CD14-positive monocyte (primary cell): ENCODE measurements around the gene CLEC4G. TPM values are rescaled to one million over a fixed set of nuclear protein-coding genes. Genes with fewer than 3 reads are reported as not detected.

Source experiments
- DNase-seq, 3 donors: peaks; one replicate each; pipeline ENCODE4 v3.0.0-alpha.2; 2011 to 2022
- H2AFZ ChIP-seq: 2 replicates; pipeline ENCODE4 v1.6.0; 2012; ENCODE audit warnings: mild to moderate bottlenecking, low read depth, low read length, inconsistent platforms; ENCODE audit not compliant: insufficient read depth, poor library complexity, severe bottlenecking
- H3K27ac ChIP-seq, 2 donors: 1 replicate in 1 of 2; 2 replicates in 1 of 2; pipeline ENCODE4 v1.5.1; 2012 to 2013; ENCODE audit warnings: low read length in 2 of 2, control low read depth in 1 of 2, inconsistent platforms in 1 of 2, low read depth in 1 of 2, mild to moderate bottlenecking in 1 of 2
- H3K27me3 ChIP-seq, 2 donors: one replicate each; pipeline versions ENCODE4 v1.6.0 to v1.6.1; 2011 to 2013; ENCODE audit warnings: low read length in 2 of 2; ENCODE audit not compliant: control insufficient read depth in 2 of 2, insufficient read depth in 2 of 2
- H3K36me3 ChIP-seq, 2 donors: replicated peaks in 1 of 2; 1 replicate in 1 of 2; 2 replicates in 1 of 2; pipeline versions ENCODE4 v1.5.1 to v1.6.1; 2012 to 2013; ENCODE audit warnings: low read length in 2 of 2, control low read depth in 1 of 2, inconsistent platforms in 1 of 2, mild to moderate bottlenecking in 1 of 2; ENCODE audit not compliant: insufficient read depth in 2 of 2, control insufficient read depth in 1 of 2
- H3K4me1 ChIP-seq, 2 donors: 1 replicate in 1 of 2; 2 replicates in 1 of 2; pipeline versions ENCODE4 v1.5.1 to v1.6.1; 2012 to 2013; ENCODE audit warnings: low read length in 2 of 2, control low read depth in 1 of 2, inconsistent platforms in 1 of 2, mild to moderate bottlenecking in 1 of 2, moderate library complexity in 1 of 2; ENCODE audit not compliant: insufficient read depth in 2 of 2, control insufficient read depth in 1 of 2
- H3K4me2 ChIP-seq: replicated peaks from 2 replicates; pipeline ENCODE3; 2012; ENCODE audit warnings: low read length, moderate library complexity, mild to moderate bottlenecking; ENCODE audit not compliant: poor library complexity, severe bottlenecking; ENCODE audit errors: extremely low read depth
- H3K4me3 ChIP-seq, 3 experiments: fragments of 200-600 bp in 1 of 3; sonication (generic) in 1 of 3; replicated peaks in 1 of 3; 1 replicate in 2 of 3; 2 replicates in 1 of 3; pipeline ENCODE4 v1.5.1; 2011 to 2013; ENCODE audit warnings: low read length in 3 of 3, mild to moderate bottlenecking in 3 of 3, control low read depth in 2 of 3, low read depth in 2 of 3, inconsistent platforms in 1 of 3, moderate library complexity in 1 of 3
- H3K79me2 ChIP-seq: 2 replicates; pipeline ENCODE4 v1.6.0; 2012; ENCODE audit warnings: mild to moderate bottlenecking, control low read depth, inconsistent platforms, low read length, moderate library complexity; ENCODE audit not compliant: insufficient read depth
- H3K9ac ChIP-seq: 2 replicates; pipeline ENCODE4 v1.6.0; 2017; ENCODE audit warnings: low read length, mild to moderate bottlenecking; ENCODE audit not compliant: insufficient read depth, poor library complexity, severe bottlenecking
- H3K9me3 ChIP-seq, 2 donors: replicated peaks in 1 of 2; 1 replicate in 1 of 2; 2 replicates in 1 of 2; pipeline versions ENCODE4 v1.5.1 to v1.6.1; 2012 to 2013; ENCODE audit warnings: low read length in 2 of 2, control low read depth in 1 of 2; ENCODE audit not compliant: control insufficient read depth in 1 of 2, insufficient read depth in 1 of 2
- H4K20me1 ChIP-seq: 2 replicates; pipeline ENCODE4 v1.6.0; 2012; ENCODE audit warnings: mild to moderate bottlenecking, low read length, control low read depth, moderate library complexity; ENCODE audit not compliant: insufficient read depth
- H3K27ac Mint-ChIP-seq, 7 donors: one replicate each; pipeline ENCODE4 v1.8.0; 2020; ENCODE audit warnings: mild to moderate bottlenecking in 7 of 7, mixed read lengths in 7 of 7, moderate library complexity in 6 of 7, inconsistent platforms in 2 of 7
- H3K27me3 Mint-ChIP-seq, 3 donors: one replicate each; pipeline ENCODE4 v1.8.0; 2021 to 2022; ENCODE audit warnings: low read depth in 3 of 3, mild to moderate bottlenecking in 3 of 3, mixed read lengths in 3 of 3, moderate library complexity in 3 of 3, inconsistent platforms in 1 of 3
- H3K36me3 Mint-ChIP-seq, 2 donors: one replicate each; pipeline ENCODE4 v1.8.0; 2020; ENCODE audit warnings: mixed read lengths in 2 of 2, inconsistent platforms in 1 of 2, mild to moderate bottlenecking in 1 of 2
- H3K4me1 Mint-ChIP-seq: one replicate; pipeline ENCODE4 v1.8.0; 2020; ENCODE audit warnings: mild to moderate bottlenecking, mixed read lengths
- H3K4me3 Mint-ChIP-seq, 2 donors: one replicate each; pipeline ENCODE4 v1.8.0; 2020; ENCODE audit warnings: mild to moderate bottlenecking in 2 of 2, mixed read lengths in 2 of 2, moderate library complexity in 1 of 2
- H3K9me3 Mint-ChIP-seq, 7 donors: one replicate each; pipeline ENCODE4 v1.8.0; 2020 to 2022; ENCODE audit warnings: mixed read lengths in 7 of 7, mild to moderate bottlenecking in 6 of 7, moderate library complexity in 6 of 7, inconsistent platforms in 2 of 7
- CTCF ChIP-seq: fragments of 200-600 bp; IDR thresholded peaks from one replicate; pipeline ENCODE4 v1.8.0; 2022; ENCODE audit warnings: antibody characterized with exemption, mild to moderate bottlenecking
- WGBS: methylation state at CpG from one replicate; pipeline ENCODE4 v1.1.5; 2013; ENCODE audit warnings: missing lambda C conversion rate; ENCODE audit not compliant: insufficient coverage; 5-methylcytosine and 5-hydroxymethylcytosine counted together
- intact Hi-C, 2 donors: fragments of 100-400 bp; cut with micrococcal nuclease; formaldehyde crosslinking; loops; one replicate each; pipeline versions ENCODE4 v1.15.0 to v1.15.1; 2023
- polyA plus RNA-seq, 3 donors: library from polyadenylated mRNA; depleted of rRNA in 1 of 3; unstranded in 2 of 3; stranded (reverse) in 1 of 3; fragments of 300-500 nt in 2 of 3; fragments of >200 nt in 1 of 3; fragmentation: Illumina TruSeq in 2 of 3; gene quantifications; 1 replicate in 2 of 3; 2 replicates in 1 of 3; pipeline ENCODE4 v1.2.3, GENCODE V29; 2012 to 2021

The CLEC4G gene
- polyA plus RNA-seq, 3 donors = 4.7 to 7.9 (median 7.1) TPM

DNA sequence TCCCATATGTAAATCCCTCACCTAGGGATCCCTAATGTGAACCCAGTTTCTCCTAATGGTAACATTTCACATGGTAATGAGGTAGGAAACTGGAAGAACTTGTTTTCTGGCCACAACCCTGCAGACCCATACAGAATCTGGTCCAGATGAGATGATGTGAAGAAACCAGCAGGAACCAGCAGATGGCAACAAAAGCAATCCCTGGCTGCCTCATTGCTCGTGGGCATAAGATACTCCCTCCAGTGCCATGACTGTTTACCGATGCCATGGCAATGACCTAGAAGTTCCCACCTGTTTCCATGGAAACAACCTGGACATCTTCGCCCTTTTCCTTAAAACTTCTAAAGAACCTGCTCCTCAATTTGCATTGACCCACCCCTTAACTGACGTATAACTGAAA is 16.8 kb upstream of the CLEC4G start:
- Histone ChIP-seq H3K9me3 (no peaks in the 10 kb centered on the region), H3K79me2 (no peaks in the 10 kb centered on the region), H3K4me2 (no peak overlapping the region), H3K4me3 (no peak overlapping the region), H2AFZ (no peak overlapping the region), H4K20me1 (no peaks in the 10 kb centered on the region), H3K4me1 (peaks cover 20 to 29% of the 10 kb centered on the region in 2 donors), H3K27me3 (no peaks in the 10 kb centered on the region), H3K27ac (no peak overlapping the region), H3K36me3 (no peaks in the 10 kb centered on the region), H3K9ac (no peak overlapping the region)
- H3K9me3 Mint-ChIP-seq = peaks cover 0 to 8% (median 5%) of the 10 kb centered on the region in 7 donors
- peak overlapping the region in 1 of 7 donors; percentile 22 for H3K27ac Mint-ChIP-seq
- peaks cover 0 to 2% of the 10 kb centered on the region in 2 donors for H3K36me3 Mint-ChIP-seq
- TF ChIP-seq CTCF = peak; percentile 25
- intact Hi-C loops = loop anchor here in 1 of 2 donors (5.0 kb wide), 2 partner anchors 34 to 49 kb away; no protein-coding TSS in a partner anchor
- DNase-seq = peak in 2 of 3 donors; percentile 40 to 48
- H3K4me3 Mint-ChIP-seq = no peak overlapping the region
- H3K4me1 Mint-ChIP-seq = peaks cover 36% of the 10 kb centered on the region
- WGBS = 16% methylated on average over 2 of the region's 4 CpGs
- peaks cover 2 to 7% (median 6%) of the 10 kb centered on the region in 3 donors for H3K27me3 Mint-ChIP-seq

DNA sequence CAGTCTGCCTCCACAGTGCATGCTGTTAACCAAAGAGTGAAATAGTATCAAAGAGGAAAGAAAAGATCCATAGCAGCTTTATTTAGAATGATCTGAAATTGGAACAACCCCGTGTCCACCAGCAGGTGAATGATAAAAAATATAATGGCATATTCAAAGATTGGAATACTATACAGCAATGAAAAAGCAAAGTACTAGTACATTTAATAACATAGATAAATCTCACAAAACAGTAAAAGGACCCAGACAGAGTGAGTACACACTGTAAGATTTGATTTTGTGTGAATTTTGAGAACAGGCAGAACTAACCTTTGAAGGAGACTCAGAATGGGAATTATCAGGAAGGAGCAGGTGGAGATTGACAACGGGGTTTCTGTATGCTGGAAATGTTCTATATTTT is 16.3 kb upstream of the CLEC4G start:
- DNase-seq = no peak
- no CpG with 5 or more reads among the region's 2 CpGs for WGBS
- Mint-ChIP-seq H3K9me3 (peaks cover 0 to 8% (median 5%) of the 10 kb centered on the region in 7 donors), H3K4me1 (peaks cover 36% of the 10 kb centered on the region), H3K27ac (peak overlapping the region in 3 of 7 donors; percentile 3 to 70 (median 21)), H3K4me3 (no peak overlapping the region), H3K27me3 (peaks cover 2 to 8% (median 7%) of the 10 kb centered on the region in 3 donors), H3K36me3 (peaks cover 0 to 2% of the 10 kb centered on the region in 2 donors)
- Histone ChIP-seq H3K9me3 (no peaks in the 10 kb centered on the region), H3K36me3 (no peaks in the 10 kb centered on the region), H3K9ac (no peak overlapping the region), H4K20me1 (no peaks in the 10 kb centered on the region), H3K27ac (peak overlapping the region in 1 of 2 donors; percentile 18), H2AFZ (no peak overlapping the region), H3K4me3 (no peak overlapping the region), H3K4me1 (peaks cover 20 to 29% of the 10 kb centered on the region in 2 donors), H3K4me2 (no peak overlapping the region), H3K27me3 (no peaks in the 10 kb centered on the region), H3K79me2 (no peaks in the 10 kb centered on the region)
- intact Hi-C loops = loop anchor here in 1 of 2 donors (5.0 kb wide), 2 partner anchors 34 to 49 kb away; no protein-coding TSS in a partner anchor
- no peak for TF ChIP-seq CTCF
